Endodermal cell (in vitro differentiated cells): ENCODE results near the gene GYS1. TPM values are rescaled to one million over a fixed set of nuclear protein-coding genes. Genes with fewer than 3 reads are reported as not detected.

Experiments used
- DNase-seq: peaks from one replicate; pipeline ENCODE4 v3.0.0-alpha.2; 2017
- H3K27ac ChIP-seq: 2 replicates; pipeline ENCODE4 v1.5.1; 2013; ENCODE audit warnings: mild to moderate bottlenecking, low read depth, low read length, moderate library complexity
- H3K27me3 ChIP-seq: 2 replicates; pipeline ENCODE4 v1.6.1; 2013; ENCODE audit warnings: mild to moderate bottlenecking, low read length, moderate library complexity; ENCODE audit not compliant: insufficient read depth, control insufficient read depth, poor library complexity, severe bottlenecking
- H3K36me3 ChIP-seq: 2 replicates; pipeline ENCODE4 v1.7.0; 2013; ENCODE audit warnings: mild to moderate bottlenecking, low read length, moderate library complexity; ENCODE audit not compliant: control insufficient read depth, insufficient read depth
- H3K4me1 ChIP-seq: one replicate; pipeline ENCODE4 v1.7.0; 2013; ENCODE audit warnings: low read length; ENCODE audit not compliant: control insufficient read depth, insufficient read depth
- H3K4me3 ChIP-seq: 2 replicates; pipeline ENCODE4 v1.5.1; 2013; ENCODE audit warnings: mild to moderate bottlenecking, low read length, moderate library complexity
- H3K9ac ChIP-seq: 2 replicates; pipeline ENCODE4 v1.6.1; 2013; ENCODE audit warnings: mild to moderate bottlenecking, low read length, moderate library complexity; ENCODE audit not compliant: poor library complexity, severe bottlenecking; ENCODE audit errors: extremely low read depth
- H3K9me3 ChIP-seq: 2 replicates; pipeline ENCODE4 v1.6.1; 2013; ENCODE audit warnings: mild to moderate bottlenecking, low read length, moderate library complexity; ENCODE audit not compliant: control insufficient read depth
- H3K27ac Mint-ChIP-seq: 2 replicates; pipeline ENCODE4 v1.8.0; 2020; ENCODE audit warnings: mixed read lengths
- H3K27me3 Mint-ChIP-seq: 2 replicates; pipeline ENCODE4 v1.8.0; 2021; ENCODE audit warnings: mild to moderate bottlenecking, mixed read lengths; ENCODE audit not compliant: insufficient read depth
- H3K36me3 Mint-ChIP-seq: 2 replicates; pipeline ENCODE4 v1.8.0; 2020; ENCODE audit warnings: low read depth, mixed read lengths
- H3K4me1 Mint-ChIP-seq: 2 replicates; pipeline ENCODE4 v1.8.0; 2020; ENCODE audit warnings: mixed read lengths
- H3K4me3 Mint-ChIP-seq: 2 replicates; pipeline ENCODE4 v1.8.0; 2020; ENCODE audit warnings: mild to moderate bottlenecking, moderate library complexity, mixed read lengths
- H3K9me3 Mint-ChIP-seq: 2 replicates; pipeline ENCODE4 v1.8.0; 2020; ENCODE audit warnings: mild to moderate bottlenecking, mixed read lengths
- CTCF ChIP-seq: fragments of 200-600 bp; sonication (generic); conservative IDR thresholded peaks from 2 replicates; pipeline ENCODE4 v1.5.0; 2021; ENCODE audit warnings: antibody characterized with exemption, mild to moderate bottlenecking
- WGBS, 2 experiments: methylation state at CpG; one replicate each; pipeline versions ENCODE4 v1.1.5 to v1.1.7; 2013; ENCODE audit warnings: missing lambda C conversion rate in 2 of 2, mixed read lengths in 1 of 2; ENCODE audit not compliant: insufficient coverage in 1 of 2, insufficient read length in 1 of 2; 5-methylcytosine and 5-hydroxymethylcytosine counted together
- total RNA-seq, 2 donors: library from RNA; stranded (reverse); fragmentation: NEBNext Ultra II Directional in 1 of 2; extraction: Animal tissue kit (Norgen Biotek cat#: 25700) in 1 of 2; gene quantifications; 2 replicates in 1 of 2; 3 replicates in 1 of 2; pipeline ENCODE4 v1.2.1, GENCODE V29; 2021

Gene GYS1
- total RNA-seq, 2 donors from 2014 or later: 63.5 to 69.1 TPM

- Mint-ChIP-seq H3K27ac (no peak overlapping the region), H3K4me1 (no peaks in the 10 kb centered on the region), H3K4me3 (no peak overlapping the region), H3K36me3 (peaks cover 1% of the 10 kb centered on the region), H3K9me3 (peaks cover 5% of the 10 kb centered on the region), H3K27me3 (no peaks in the 10 kb centered on the region)
- H3K9me3 ChIP-seq: no peaks in the 10 kb centered on the region
- H3K27me3 ChIP-seq: no peaks in the 10 kb centered on the region
- 85 to 91% methylated on average over 4 to 5 of the region's 5 CpGs for whole genome bisulfite sequencing, 2 experiments
- H3K4me3 ChIP-seq: no peak overlapping the region
- H3K4me1 ChIP-seq: no peaks in the 10 kb centered on the region
- H3K36me3 ChIP-seq: no peaks in the 10 kb centered on the region
- no peak overlapping the region for H3K9ac ChIP-seq
- DNase-seq: no peak
- no peak for TF ChIP-seq CTCF
- no peak overlapping the region for H3K27ac ChIP-seq
Observed at GRCh38 chr19:48945415-48945814, 47.7 kb downstream of the GYS1 start.

- Histone ChIP-seq H3K27ac (no peak overlapping the region), H3K9ac (no peak overlapping the region), H3K9me3 (no peaks in the 10 kb centered on the region), H3K4me3 (no peak overlapping the region), H3K27me3 (no peaks in the 10 kb centered on the region), H3K4me1 (no peaks in the 10 kb centered on the region), H3K36me3 (no peaks in the 10 kb centered on the region)
- H3K4me1 Mint-ChIP-seq: no peaks in the 10 kb centered on the region
- peaks cover 1% of the 10 kb centered on the region for H3K36me3 Mint-ChIP-seq
- peaks cover 7% of the 10 kb centered on the region for H3K9me3 Mint-ChIP-seq
- H3K27ac Mint-ChIP-seq: no peak overlapping the region
- TF ChIP-seq CTCF: no peak
- 93 to 95% methylated on average over 6 of the region's 6 CpGs for WGBS, 2 experiments
- DNase-seq: no peak
- H3K27me3 Mint-ChIP-seq: no peaks in the 10 kb centered on the region
- no peak overlapping the region for H3K4me3 Mint-ChIP-seq
Observed at GRCh38 chr19:48943081-48943480, 50.0 kb downstream of the GYS1 start.

GRCh38 chr19:48940902-48941301 is 52.2 kb downstream of the GYS1 start:
- H3K4me1 ChIP-seq: no peaks in the 10 kb centered on the region
- H3K27ac ChIP-seq: no peak overlapping the region
- no peak overlapping the region for H3K27ac Mint-ChIP-seq
- H3K4me3 ChIP-seq: no peak overlapping the region
- H3K36me3 Mint-ChIP-seq: peaks cover 1% of the 10 kb centered on the region
- no peaks in the 10 kb centered on the region for H3K36me3 ChIP-seq
- WGBS, 2 experiments: 94 to 95% methylated on average over 4 to 5 of the region's 5 CpGs
- no peaks in the 10 kb centered on the region for H3K9me3 ChIP-seq
- no peak overlapping the region for H3K4me3 Mint-ChIP-seq
- H3K27me3 ChIP-seq: no peaks in the 10 kb centered on the region
- no peak overlapping the region for H3K9ac ChIP-seq
- H3K9me3 Mint-ChIP-seq: peaks cover 7% of the 10 kb centered on the region
- DNase-seq: no peak
- no peaks in the 10 kb centered on the region for H3K27me3 Mint-ChIP-seq
- no peaks in the 10 kb centered on the region for H3K4me1 Mint-ChIP-seq
- no peak for TF ChIP-seq CTCF
